Measurements from ENCODE around the gene VWA5B1.
"Not testable (repeated sequence)": the region's sequence is repeated elsewhere in the genome, so short reads cannot be mapped to it uniquely, and the experiment has no call there.

Gene VWA5B1

GRCh38 chr1:20290624-20291597 is at the start of gene VWA5B1:
Gene VWA5B1, plus strand, starts transcription at chr1:20290875. Its CDS starts 19,727 bp downstream, at chr1:20310602.
- DNase-seq, result no peak

GRCh38 chr1:20242890-20243479 is 47.7 kb upstream of the VWA5B1 start:
- no peak for DNase-seq

- no peak for DNase-seq
Measured at GRCh38 chr1:20248971-20249612, 41.6 kb upstream of the VWA5B1 start.

- no peak for DNase-seq
Measured at GRCh38 chr1:20250340-20250989, 40.2 kb upstream of the VWA5B1 start.

- DNase-seq, result no peak
Measured at GRCh38 chr1:20252587-20252986, 38.1 kb upstream of the VWA5B1 start.

- DNase-seq, result no peak
Measured at GRCh38 chr1:20255666-20256065, 35.0 kb upstream of the VWA5B1 start.

GRCh38 chr1:20259646-20260045 is 31.0 kb upstream of the VWA5B1 start:
- DNase-seq, result no peak

- DNase-seq, result no peak
Measured at GRCh38 chr1:20261095-20261494, 29.6 kb upstream of the VWA5B1 start.

- no peak for DNase-seq
Measured at GRCh38 chr1:20262810-20263534, 27.7 kb upstream of the VWA5B1 start.

- DNase-seq, result no peak
Measured at GRCh38 chr1:20265250-20265649, 25.4 kb upstream of the VWA5B1 start.

GRCh38 chr1:20266141-20266540 is 24.5 kb upstream of the VWA5B1 start:
- DNase-seq, result no peak

GRCh38 chr1:20266642-20267041 is 24.0 kb upstream of the VWA5B1 start:
- no peak for DNase-seq

GRCh38 chr1:20271498-20272400 is 18.9 kb upstream of the VWA5B1 start:
- no peak for DNase-seq

- DNase-seq, result not testable (repeated sequence)
Measured at GRCh38 chr1:20273716-20274115, 17.0 kb upstream of the VWA5B1 start.

- no peak for DNase-seq
Measured at GRCh38 chr1:20275319-20275925, 15.3 kb upstream of the VWA5B1 start.

GRCh38 chr1:20276485-20277159 is 14.1 kb upstream of the VWA5B1 start:
- no peak for DNase-seq

GRCh38 chr1:20278692-20279130 is 12.0 kb upstream of the VWA5B1 start:
- no peak for DNase-seq

GRCh38 chr1:20279509-20279908 is 11.2 kb upstream of the VWA5B1 start:
- DNase-seq, result no peak

GRCh38 chr1:20280341-20280740 is 10.3 kb upstream of the VWA5B1 start:
- DNase-seq, result no peak

- DNase-seq, result no peak
Measured at GRCh38 chr1:20280906-20281305, 9.8 kb upstream of the VWA5B1 start.

Data from right forelimb (tissue), 1 donor.